Measurements from ENCODE around the gene SCLT1. TPM values are rescaled to one million over a fixed set of nuclear protein-coding genes. Genes with fewer than 3 reads are reported as not detected.

SCLT1 gene
- polyA plus RNA-seq, 1 of the 3 experiments (the other 2 are of a cell fraction) = 2.2 TPM

DNA sequence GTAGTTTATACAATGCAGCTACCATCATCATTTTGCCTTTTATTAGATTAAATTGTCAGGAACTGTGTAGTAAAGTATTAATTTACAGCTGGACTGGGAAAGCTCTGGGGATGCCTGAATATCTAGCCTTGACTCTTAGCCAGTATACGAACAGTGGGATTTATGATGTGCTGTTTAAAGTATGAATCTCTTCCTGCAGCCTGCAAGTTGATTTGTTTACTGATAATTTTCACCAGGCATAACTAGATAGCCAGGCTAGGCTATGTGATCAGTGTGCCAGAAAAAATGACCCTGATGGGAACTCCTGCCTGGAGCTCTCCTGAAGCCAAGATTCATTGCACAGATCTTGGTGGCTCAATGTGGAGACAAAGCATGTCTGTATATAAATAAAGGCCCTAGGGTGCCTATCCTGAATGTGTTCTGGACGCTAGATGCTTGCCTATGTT, 119.2 kb downstream of the SCLT1 start:
- CTCF ChIA-PET = no interaction called here
- H4K20me1 ChIP-seq (ENCODE audit: insufficient read depth) = no peaks in the 10 kb centered on the region
- TF ChIP-seq SMC3 (IDR thresholded peaks at IDR 0.05; ENCODE audit: low read depth, low read length) (no peak), GABPA (IDR thresholded peaks at IDR 0.05; ENCODE audit: low read depth) (no peak), MXI1 (IDR thresholded peaks at IDR 0.05; ENCODE audit: low read depth, low read length) (peak; percentile 40; the same call in 1 of the 2 replicates), JUND (IDR thresholded peaks at IDR 0.05) (0 out of 2 replicates have a peak, but pooled peaks have one; percentile 11), SIN3A (IDR thresholded peaks at IDR 0.05; ENCODE audit: borderline replicate concordance, low read depth, low read length) (no peak), RFX5 (IDR thresholded peaks at IDR 0.05; ENCODE audit: low read length) (no peak), EZH2phosphoT487 (IDR thresholded peaks at IDR 0.05; ENCODE audit: borderline replicate concordance, low read depth) (no peak), TAF1 (IDR thresholded peaks at IDR 0.05; ENCODE audit: borderline replicate concordance, low read depth, low read length) (no peak), FOSL2 (IDR thresholded peaks at IDR 0.05; ENCODE audit: borderline replicate concordance, low read depth) (no peak), GATA2 (CRISPR knock-in tag; IDR thresholded peaks at IDR 0.05) (peak; percentile 79), NFIC (IDR thresholded peaks at IDR 0.05; ENCODE audit: borderline replicate concordance) (no peak), POLR2AphosphoS5 (IDR thresholded peaks at IDR 0.05; ENCODE audit: low read depth, low read length) (no peak), MEF2A (IDR thresholded peaks at IDR 0.05; ENCODE audit: borderline replicate concordance, low read depth) (no peak), TEAD4 (IDR thresholded peaks at IDR 0.05; ENCODE audit: borderline replicate concordance, insufficient read depth) (no peak), CHD2 (IDR thresholded peaks at IDR 0.05; ENCODE audit: low read length, partially characterized antibody) (peak; percentile 39), ELF1 (IDR thresholded peaks at IDR 0.05) (no peak), TCF12 (IDR thresholded peaks at IDR 0.05) (peak; percentile 35; the same call in 1 of the 2 replicates), YY1 (IDR thresholded peaks at IDR 0.05; ENCODE audit: low read depth) (no peak), RAD21 (IDR thresholded peaks at IDR 0.05; ENCODE audit: low read length) (peak; percentile 33; the same call in 1 of the 2 replicates), FOXM1 (IDR thresholded peaks at IDR 0.05; ENCODE audit: low read depth) (no peak), RCOR1 (IDR thresholded peaks at IDR 0.05; ENCODE audit: low read length) (peak; percentile 72)
- TF ChIP-seq, protein P1, sequence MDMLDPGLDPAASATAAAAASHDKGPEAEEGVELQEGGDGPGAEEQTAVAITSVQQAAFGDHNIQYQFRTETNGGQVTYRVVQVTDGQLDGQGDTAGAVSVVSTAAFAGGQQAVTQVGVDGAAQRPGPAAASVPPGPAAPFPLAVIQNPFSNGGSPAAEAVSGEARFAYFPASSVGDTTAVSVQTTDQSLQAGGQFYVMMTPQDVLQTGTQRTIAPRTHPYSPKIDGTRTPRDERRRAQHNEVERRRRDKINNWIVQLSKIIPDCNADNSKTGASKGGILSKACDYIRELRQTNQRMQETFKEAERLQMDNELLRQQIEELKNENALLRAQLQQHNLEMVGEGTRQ (IDR thresholded peaks at IDR 0.05; ENCODE audit: borderline replicate concordance, low read depth, low read length) = no peak
- TF ChIP-seq, protein P2, sequence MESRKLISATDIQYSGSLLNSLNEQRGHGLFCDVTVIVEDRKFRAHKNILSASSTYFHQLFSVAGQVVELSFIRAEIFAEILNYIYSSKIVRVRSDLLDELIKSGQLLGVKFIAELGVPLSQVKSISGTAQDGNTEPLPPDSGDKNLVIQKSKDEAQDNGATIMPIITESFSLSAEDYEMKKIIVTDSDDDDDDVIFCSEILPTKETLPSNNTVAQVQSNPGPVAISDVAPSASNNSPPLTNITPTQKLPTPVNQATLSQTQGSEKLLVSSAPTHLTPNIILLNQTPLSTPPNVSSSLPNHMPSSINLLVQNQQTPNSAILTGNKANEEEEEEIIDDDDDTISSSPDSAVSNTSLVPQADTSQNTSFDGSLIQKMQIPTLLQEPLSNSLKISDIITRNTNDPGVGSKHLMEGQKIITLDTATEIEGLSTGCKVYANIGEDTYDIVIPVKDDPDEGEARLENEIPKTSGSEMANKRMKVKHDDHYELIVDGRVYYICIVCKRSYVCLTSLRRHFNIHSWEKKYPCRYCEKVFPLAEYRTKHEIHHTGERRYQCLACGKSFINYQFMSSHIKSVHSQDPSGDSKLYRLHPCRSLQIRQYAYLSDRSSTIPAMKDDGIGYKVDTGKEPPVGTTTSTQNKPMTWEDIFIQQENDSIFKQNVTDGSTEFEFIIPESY (IDR thresholded peaks at IDR 0.05; ENCODE audit: borderline replicate concordance, low read depth) = no peak
- TF ChIP-seq, protein P3, sequence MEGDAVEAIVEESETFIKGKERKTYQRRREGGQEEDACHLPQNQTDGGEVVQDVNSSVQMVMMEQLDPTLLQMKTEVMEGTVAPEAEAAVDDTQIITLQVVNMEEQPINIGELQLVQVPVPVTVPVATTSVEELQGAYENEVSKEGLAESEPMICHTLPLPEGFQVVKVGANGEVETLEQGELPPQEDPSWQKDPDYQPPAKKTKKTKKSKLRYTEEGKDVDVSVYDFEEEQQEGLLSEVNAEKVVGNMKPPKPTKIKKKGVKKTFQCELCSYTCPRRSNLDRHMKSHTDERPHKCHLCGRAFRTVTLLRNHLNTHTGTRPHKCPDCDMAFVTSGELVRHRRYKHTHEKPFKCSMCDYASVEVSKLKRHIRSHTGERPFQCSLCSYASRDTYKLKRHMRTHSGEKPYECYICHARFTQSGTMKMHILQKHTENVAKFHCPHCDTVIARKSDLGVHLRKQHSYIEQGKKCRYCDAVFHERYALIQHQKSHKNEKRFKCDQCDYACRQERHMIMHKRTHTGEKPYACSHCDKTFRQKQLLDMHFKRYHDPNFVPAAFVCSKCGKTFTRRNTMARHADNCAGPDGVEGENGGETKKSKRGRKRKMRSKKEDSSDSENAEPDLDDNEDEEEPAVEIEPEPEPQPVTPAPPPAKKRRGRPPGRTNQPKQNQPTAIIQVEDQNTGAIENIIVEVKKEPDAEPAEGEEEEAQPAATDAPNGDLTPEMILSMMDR (IDR thresholded peaks at IDR 0.05) = no peak
- TF ChIP-seq, protein P4, sequence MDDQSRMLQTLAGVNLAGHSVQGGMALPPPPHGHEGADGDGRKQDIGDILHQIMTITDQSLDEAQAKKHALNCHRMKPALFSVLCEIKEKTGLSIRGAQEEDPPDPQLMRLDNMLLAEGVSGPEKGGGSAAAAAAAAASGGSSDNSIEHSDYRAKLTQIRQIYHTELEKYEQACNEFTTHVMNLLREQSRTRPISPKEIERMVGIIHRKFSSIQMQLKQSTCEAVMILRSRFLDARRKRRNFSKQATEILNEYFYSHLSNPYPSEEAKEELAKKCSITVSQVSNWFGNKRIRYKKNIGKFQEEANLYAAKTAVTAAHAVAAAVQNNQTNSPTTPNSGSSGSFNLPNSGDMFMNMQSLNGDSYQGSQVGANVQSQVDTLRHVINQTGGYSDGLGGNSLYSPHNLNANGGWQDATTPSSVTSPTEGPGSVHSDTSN (IDR thresholded peaks at IDR 0.05) = 0 out of 2 replicates have a peak, but pooled peaks have one; percentile 37
- TF ChIP-seq, protein P5, sequence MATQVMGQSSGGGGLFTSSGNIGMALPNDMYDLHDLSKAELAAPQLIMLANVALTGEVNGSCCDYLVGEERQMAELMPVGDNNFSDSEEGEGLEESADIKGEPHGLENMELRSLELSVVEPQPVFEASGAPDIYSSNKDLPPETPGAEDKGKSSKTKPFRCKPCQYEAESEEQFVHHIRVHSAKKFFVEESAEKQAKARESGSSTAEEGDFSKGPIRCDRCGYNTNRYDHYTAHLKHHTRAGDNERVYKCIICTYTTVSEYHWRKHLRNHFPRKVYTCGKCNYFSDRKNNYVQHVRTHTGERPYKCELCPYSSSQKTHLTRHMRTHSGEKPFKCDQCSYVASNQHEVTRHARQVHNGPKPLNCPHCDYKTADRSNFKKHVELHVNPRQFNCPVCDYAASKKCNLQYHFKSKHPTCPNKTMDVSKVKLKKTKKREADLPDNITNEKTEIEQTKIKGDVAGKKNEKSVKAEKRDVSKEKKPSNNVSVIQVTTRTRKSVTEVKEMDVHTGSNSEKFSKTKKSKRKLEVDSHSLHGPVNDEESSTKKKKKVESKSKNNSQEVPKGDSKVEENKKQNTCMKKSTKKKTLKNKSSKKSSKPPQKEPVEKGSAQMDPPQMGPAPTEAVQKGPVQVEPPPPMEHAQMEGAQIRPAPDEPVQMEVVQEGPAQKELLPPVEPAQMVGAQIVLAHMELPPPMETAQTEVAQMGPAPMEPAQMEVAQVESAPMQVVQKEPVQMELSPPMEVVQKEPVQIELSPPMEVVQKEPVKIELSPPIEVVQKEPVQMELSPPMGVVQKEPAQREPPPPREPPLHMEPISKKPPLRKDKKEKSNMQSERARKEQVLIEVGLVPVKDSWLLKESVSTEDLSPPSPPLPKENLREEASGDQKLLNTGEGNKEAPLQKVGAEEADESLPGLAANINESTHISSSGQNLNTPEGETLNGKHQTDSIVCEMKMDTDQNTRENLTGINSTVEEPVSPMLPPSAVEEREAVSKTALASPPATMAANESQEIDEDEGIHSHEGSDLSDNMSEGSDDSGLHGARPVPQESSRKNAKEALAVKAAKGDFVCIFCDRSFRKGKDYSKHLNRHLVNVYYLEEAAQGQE (IDR thresholded peaks at IDR 0.05; ENCODE audit: low read depth, low read length) = no peak

More for the DNA sequence above, 119.2 kb downstream of the SCLT1 start:
- peak; percentile 44 for DNase-seq
- POLR2A ChIA-PET = no interaction called here
- H3K9me3 ChIP-seq = no peaks in the 10 kb centered on the region
- H3K4me3 ChIP-seq (ENCODE audit: low read depth in 2 of 2, low read length in 1 of 2) = no peak overlapping the region
- no peak overlapping the region for H3K4me2 ChIP-seq
- H3K9ac ChIP-seq = no peak overlapping the region
- no peak overlapping the region for H2AFZ ChIP-seq (ENCODE audit: low read depth)
- H3K4me1 ChIP-seq (ENCODE audit: control insufficient read depth in 1 of 2, insufficient read depth in 2 of 2, low read depth in 1 of 2, low read length in 1 of 2) = peaks cover 5 to 7% of the 10 kb centered on the region in 2 experiments; a peak in 2 of 4 replicates
- peaks cover 3 to 14% of the 10 kb centered on the region in 2 experiments for H3K36me3 ChIP-seq (replicated peaks in 1 of 2; ENCODE audit: control insufficient read depth in 1 of 2, insufficient read depth in 2 of 2, low read length in 1 of 2)
- no peaks in the 10 kb centered on the region for H3K27me3 ChIP-seq (ENCODE audit: insufficient read depth)
- WGBS (ENCODE audit: low lambda C conversion rate) = 30% methylated on average over 2 of the region's 2 CpGs
- H3K9me2 ChIP-seq = no peaks in the 10 kb centered on the region
- H3F3A ChIP-seq (replicated peaks; ENCODE audit: insufficient read depth) = peaks cover 8% of the 10 kb centered on the region
- peak overlapping the region in 1 of 2 experiments; percentile 69; a peak in 2 of 4 replicates for H3K27ac ChIP-seq (ENCODE audit: low read depth in 2 of 2, low read length in 1 of 2)
- no peaks in the 10 kb centered on the region for H3K79me2 ChIP-seq (ENCODE audit: insufficient read depth)
